GM12891 (cell line): ENCODE measurements around the gene SYNDIG1.

Experiments used
- POLR2A ChIP-seq: IDR thresholded peaks from 2 replicates; pipeline ENCODE4 v1.6.1; 2011; ENCODE audit warnings: low read depth, low read length, control low read depth
- POLR2AphosphoS5 ChIP-seq: IDR thresholded peaks from 2 replicates; pipeline ENCODE4 v1.6.1; 2011; ENCODE audit warnings: low read depth, low read length, control low read depth
- POU2F2 ChIP-seq: IDR thresholded peaks from 2 replicates; pipeline ENCODE4 v1.6.1; 2011; ENCODE audit warnings: low read depth, mild to moderate bottlenecking, control low read depth, low read length, moderate library complexity
- SPI1 ChIP-seq: IDR thresholded peaks from 2 replicates; pipeline ENCODE4 v1.6.1; 2011; ENCODE audit warnings: low read depth, low read length, control low read depth
- TAF1 ChIP-seq: IDR thresholded peaks from 2 replicates; pipeline ENCODE4 v1.6.1; 2011; ENCODE audit warnings: low read depth, low read length, control low read depth

GRCh38 chr20:24572862-24573261 is 103.4 kb downstream of the SYNDIG1 start:
- TF ChIP-seq POLR2A (no peak), POLR2AphosphoS5 (no peak), TAF1 (no peak), SPI1 (no peak), POU2F2 (no peak)
